Liver (tissue), 3 donors: ENCODE data around the gene NEUROG3.

ENCODE experiments used
- CTCF ChIP-seq: fragments of 150-350 bp; IDR thresholded peaks from 2 replicates; pipeline ENCODE4 v1.5.1; 2017; ENCODE audit warnings: improper control_type of control experiment, low read depth, low read length; ENCODE audit not compliant: missing input control
- GABPA ChIP-seq, 2 donors: IDR thresholded peaks in 1 of 2; conservative IDR thresholded peaks in 1 of 2; 2 replicates each; pipeline ENCODE4 v1.6.1; 2016; ENCODE audit warnings: antibody characterized with exemption in 2 of 2, mild to moderate bottlenecking in 1 of 2, moderate library complexity in 1 of 2
- donor health status: healthy.
- donor health status: healthy.

- TF ChIP-seq CTCF (no peak), GABPA (IDR thresholded peaks at IDR 0.05 in 1 of 2, conservative IDR thresholded peaks at IDR 0.05 in 1 of 2) (no peak)
Observed at GRCh38 chr10:69554611-69555010, 18.6 kb downstream of the NEUROG3 start.
